ENCODE results near the gene CHRND. TPM values are rescaled to one million over a fixed set of nuclear protein-coding genes. Genes with fewer than 3 reads are reported as not detected.

CHRND gene
- total RNA-seq, 3 donors from 2014 or later (not counting 1 experiment from before 2014, with no cell fraction given) = not detected

DNA sequence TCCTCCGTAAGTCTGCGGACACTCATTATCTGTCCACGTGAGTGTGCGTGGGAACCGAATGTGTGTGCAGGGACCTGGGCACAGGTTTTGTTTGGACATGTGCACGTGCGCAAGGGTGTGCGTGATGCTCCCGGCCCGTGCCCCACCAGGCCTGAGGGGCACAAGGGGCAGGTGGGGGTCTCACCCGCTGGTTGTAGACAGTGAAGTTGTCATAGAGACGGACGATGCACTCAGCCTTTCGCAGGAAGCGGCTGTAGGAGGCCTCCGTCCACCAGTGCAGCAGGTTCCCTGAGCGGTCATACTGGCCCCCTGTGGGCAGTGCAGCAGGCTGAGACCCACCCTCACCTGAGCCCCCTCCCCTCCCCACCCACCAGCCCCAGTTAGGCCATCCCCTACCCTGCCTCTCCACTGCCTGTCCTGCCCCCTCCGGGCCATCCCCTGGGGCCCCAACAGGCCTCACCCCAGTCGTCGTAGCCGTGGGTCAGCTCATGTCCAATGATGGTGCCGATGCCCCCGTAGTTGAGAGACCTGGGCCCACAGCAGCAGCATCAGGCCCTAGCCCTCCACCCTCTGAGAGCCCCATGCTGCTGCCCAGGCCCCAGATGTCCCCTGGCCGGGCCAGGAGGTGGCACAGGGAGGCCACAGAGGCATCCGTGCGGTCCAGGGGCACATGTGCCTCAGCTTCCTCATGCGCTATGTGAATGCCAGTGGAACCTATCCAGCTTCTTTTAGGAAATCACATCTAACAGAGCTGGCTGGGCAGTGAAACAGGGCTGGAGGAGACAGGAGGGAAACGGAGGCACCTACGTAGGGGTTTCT lies 44.4 kb upstream of the CHRND start:
- TF ChIP-seq, protein P1, sequence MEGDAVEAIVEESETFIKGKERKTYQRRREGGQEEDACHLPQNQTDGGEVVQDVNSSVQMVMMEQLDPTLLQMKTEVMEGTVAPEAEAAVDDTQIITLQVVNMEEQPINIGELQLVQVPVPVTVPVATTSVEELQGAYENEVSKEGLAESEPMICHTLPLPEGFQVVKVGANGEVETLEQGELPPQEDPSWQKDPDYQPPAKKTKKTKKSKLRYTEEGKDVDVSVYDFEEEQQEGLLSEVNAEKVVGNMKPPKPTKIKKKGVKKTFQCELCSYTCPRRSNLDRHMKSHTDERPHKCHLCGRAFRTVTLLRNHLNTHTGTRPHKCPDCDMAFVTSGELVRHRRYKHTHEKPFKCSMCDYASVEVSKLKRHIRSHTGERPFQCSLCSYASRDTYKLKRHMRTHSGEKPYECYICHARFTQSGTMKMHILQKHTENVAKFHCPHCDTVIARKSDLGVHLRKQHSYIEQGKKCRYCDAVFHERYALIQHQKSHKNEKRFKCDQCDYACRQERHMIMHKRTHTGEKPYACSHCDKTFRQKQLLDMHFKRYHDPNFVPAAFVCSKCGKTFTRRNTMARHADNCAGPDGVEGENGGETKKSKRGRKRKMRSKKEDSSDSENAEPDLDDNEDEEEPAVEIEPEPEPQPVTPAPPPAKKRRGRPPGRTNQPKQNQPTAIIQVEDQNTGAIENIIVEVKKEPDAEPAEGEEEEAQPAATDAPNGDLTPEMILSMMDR (IDR thresholded peaks at IDR 0.05) = no peak
- H3K9me3 Mint-ChIP-seq = no peaks in the 10 kb centered on the region
- peaks cover 2% of the 10 kb centered on the region for H3K27me3 ChIP-seq (ENCODE audit: control insufficient read depth, insufficient read depth, low read length)
- H3K27ac Mint-ChIP-seq = no peak overlapping the region
- DNase-seq (no peak), ATAC-seq (no peak)
- no peaks in the 10 kb centered on the region for H3K9me3 ChIP-seq (ENCODE audit: control insufficient read depth, insufficient read depth, low read length)
- no peaks in the 10 kb centered on the region for H3K36me3 ChIP-seq (ENCODE audit: control insufficient read depth, insufficient read depth, low read length)
- WGBS (ENCODE audit: insufficient coverage) = 93% methylated on average over 29 of the region's 29 CpGs
- no peak overlapping the region for H3K27ac ChIP-seq (ENCODE audit: low read length)
- intact Hi-C loops (cut with micrococcal nuclease) = no loop called here
- H3K36me3 Mint-ChIP-seq = no peaks in the 10 kb centered on the region
- H3K4me1 Mint-ChIP-seq = no peaks in the 10 kb centered on the region
- no peak overlapping the region for H3K4me3 ChIP-seq (ENCODE audit: low read length)
- H3K27me3 Mint-ChIP-seq (ENCODE audit: low read depth in 2 of 2) = peaks cover 6 to 8% of the 10 kb centered on the region in 2 donors
- H3K4me3 Mint-ChIP-seq = no peak overlapping the region
- no peaks in the 10 kb centered on the region for H3K4me1 ChIP-seq (ENCODE audit: control insufficient read depth, insufficient read depth, low read length)

DNA sequence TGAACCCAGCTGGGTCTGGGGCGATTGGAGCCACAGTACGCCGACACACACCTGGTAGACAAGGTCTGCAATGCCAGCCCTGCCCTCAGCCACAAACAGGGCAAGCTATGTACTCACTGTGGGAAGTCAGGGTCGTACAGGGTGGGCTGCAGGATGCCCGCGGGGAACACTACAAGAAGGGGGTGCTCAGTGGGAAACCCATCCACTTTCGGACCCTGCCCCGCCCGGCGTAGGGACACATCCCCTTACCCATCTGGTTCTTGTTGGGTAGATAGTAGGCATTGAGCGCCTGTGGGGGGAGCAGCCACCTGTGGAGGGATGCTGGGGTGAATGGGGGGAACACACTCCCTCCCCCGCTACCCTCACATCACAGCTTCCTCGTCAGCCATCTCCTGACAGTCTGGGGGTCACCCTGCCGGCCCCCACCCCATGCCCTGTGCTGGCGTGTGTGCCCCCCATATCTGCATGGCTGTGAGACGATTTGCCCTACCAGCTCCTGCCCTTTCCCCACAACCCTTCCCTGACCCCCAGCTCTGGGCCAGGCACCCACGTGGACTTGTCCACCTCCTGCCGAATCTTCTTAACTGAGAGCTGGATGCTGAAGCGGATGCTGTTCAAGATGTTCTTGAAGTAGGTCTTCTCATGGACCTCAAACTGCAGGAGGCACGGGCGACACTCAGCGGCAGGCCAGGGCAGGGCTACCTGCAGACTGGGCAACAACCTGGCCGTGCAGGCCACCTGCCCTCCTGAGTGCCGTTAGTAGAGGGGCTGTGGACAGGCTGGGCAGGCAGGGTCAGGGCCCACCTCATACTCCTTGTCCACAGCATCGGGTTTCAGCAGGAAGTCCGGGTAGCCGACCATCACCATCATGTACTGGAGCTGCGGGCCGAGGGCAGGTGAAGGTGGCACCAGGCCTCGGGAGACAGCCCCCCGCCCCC lies 43.4 kb upstream of the CHRND start:
- Histone ChIP-seq H3K4me1 (ENCODE audit: control insufficient read depth, insufficient read depth, low read length) (peaks cover 6% of the 10 kb centered on the region), H3K36me3 (ENCODE audit: control insufficient read depth, insufficient read depth, low read length) (no peaks in the 10 kb centered on the region), H3K4me3 (ENCODE audit: low read length) (no peak overlapping the region), H3K9me3 (ENCODE audit: control insufficient read depth, insufficient read depth, low read length) (no peaks in the 10 kb centered on the region), H3K27ac (ENCODE audit: low read length) (no peak overlapping the region), H3K27me3 (ENCODE audit: control insufficient read depth, insufficient read depth, low read length) (peaks cover 4% of the 10 kb centered on the region)
- TF ChIP-seq, protein P1 (IDR thresholded peaks at IDR 0.05) = no peak
- no peaks in the 10 kb centered on the region for H3K36me3 Mint-ChIP-seq
- intact Hi-C loops (cut with micrococcal nuclease) = no loop called here
- DNase-seq (no peak), ATAC-seq (no peak)
- peaks cover 6 to 8% of the 10 kb centered on the region in 2 donors for H3K27me3 Mint-ChIP-seq (ENCODE audit: low read depth in 2 of 2)
- 87% methylated on average over 25 of the region's 31 CpGs for WGBS (ENCODE audit: insufficient coverage)
- H3K27ac Mint-ChIP-seq = no peak overlapping the region
- H3K4me1 Mint-ChIP-seq = no peaks in the 10 kb centered on the region
- H3K9me3 Mint-ChIP-seq = no peaks in the 10 kb centered on the region
- no peak overlapping the region for H3K4me3 Mint-ChIP-seq

DNA sequence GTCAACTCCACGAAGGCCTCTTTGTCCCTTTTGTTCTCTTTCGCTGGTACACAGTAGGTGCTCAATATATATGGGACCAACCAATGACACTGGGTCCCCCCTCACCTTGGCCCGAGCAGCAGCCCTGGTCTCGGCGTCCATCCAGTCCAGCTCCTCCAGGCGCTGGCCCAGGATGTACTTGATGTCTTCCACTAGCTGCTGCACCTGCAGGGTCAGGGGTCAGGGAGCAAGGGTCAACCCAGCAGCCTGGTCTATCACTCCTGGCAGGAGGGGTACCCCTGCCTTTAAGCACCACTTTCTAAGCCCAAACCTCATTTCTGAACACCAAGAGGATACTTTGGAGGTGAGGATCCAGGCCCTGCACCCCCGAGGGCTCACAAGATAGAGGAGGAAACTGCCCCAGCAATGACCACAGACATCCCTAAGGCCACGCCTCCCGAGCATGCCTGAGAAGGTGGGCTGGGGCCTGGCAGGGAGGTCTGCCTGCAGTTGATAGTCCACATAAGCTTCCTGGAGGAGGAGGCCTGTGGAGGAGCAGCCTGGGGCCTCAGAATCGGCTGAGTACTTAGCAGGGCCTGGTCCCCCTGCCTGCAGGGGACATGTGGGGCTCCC lies 42.5 kb upstream of the CHRND start:
- no peaks in the 10 kb centered on the region for H3K4me1 Mint-ChIP-seq
- Histone ChIP-seq H3K4me3 (ENCODE audit: low read length) (no peak overlapping the region), H3K36me3 (ENCODE audit: control insufficient read depth, insufficient read depth, low read length) (no peaks in the 10 kb centered on the region), H3K27me3 (ENCODE audit: control insufficient read depth, insufficient read depth, low read length) (peaks cover 6% of the 10 kb centered on the region), H3K4me1 (ENCODE audit: control insufficient read depth, insufficient read depth, low read length) (peaks cover 6% of the 10 kb centered on the region), H3K9me3 (ENCODE audit: control insufficient read depth, insufficient read depth, low read length) (no peaks in the 10 kb centered on the region), H3K27ac (ENCODE audit: low read length) (no peak overlapping the region)
- ATAC-seq (no peak), DNase-seq (no peak)
- 87% methylated on average over 10 of the region's 10 CpGs for WGBS (ENCODE audit: insufficient coverage)
- TF ChIP-seq, protein P1 (IDR thresholded peaks at IDR 0.05) = no peak
- no peaks in the 10 kb centered on the region for H3K36me3 Mint-ChIP-seq
- intact Hi-C loops (cut with micrococcal nuclease) = no loop called here
- peaks cover 8 to 11% of the 10 kb centered on the region in 2 donors for H3K27me3 Mint-ChIP-seq (ENCODE audit: low read depth in 2 of 2)
- no peaks in the 10 kb centered on the region for H3K9me3 Mint-ChIP-seq
- H3K4me3 Mint-ChIP-seq = no peak overlapping the region
- no peak overlapping the region for H3K27ac Mint-ChIP-seq
